GM12801 (cell line): ENCODE measurements around the gene CALHM3.

Experiments used
- TF ChIP-seq, protein P1 (sequence below): IDR thresholded peaks from one replicate; pipeline ENCODE4 v1.5.1; 2011; ENCODE audit warnings: control low read depth; ENCODE audit not compliant: insufficient read length; ENCODE audit errors: extremely low read depth

The CALHM3 gene

DNA sequence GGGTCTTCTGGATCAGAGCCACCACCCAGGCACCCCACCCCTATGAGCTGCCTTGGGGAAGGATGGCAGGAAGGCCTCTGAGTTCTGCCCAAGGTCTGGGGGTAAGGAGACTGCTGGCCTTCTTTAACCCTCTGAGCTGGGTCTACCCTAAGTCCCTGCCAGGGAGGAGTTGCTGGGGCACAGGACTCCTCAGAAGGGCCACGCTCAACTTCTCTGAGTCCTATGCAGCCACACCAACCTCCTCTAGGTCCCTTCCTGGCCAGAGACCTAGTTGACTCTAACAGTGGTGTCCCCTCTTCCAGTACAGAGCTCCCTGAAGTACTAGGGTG, 11.9 kb upstream of the CALHM3 start:
- TF ChIP-seq, protein P1, sequence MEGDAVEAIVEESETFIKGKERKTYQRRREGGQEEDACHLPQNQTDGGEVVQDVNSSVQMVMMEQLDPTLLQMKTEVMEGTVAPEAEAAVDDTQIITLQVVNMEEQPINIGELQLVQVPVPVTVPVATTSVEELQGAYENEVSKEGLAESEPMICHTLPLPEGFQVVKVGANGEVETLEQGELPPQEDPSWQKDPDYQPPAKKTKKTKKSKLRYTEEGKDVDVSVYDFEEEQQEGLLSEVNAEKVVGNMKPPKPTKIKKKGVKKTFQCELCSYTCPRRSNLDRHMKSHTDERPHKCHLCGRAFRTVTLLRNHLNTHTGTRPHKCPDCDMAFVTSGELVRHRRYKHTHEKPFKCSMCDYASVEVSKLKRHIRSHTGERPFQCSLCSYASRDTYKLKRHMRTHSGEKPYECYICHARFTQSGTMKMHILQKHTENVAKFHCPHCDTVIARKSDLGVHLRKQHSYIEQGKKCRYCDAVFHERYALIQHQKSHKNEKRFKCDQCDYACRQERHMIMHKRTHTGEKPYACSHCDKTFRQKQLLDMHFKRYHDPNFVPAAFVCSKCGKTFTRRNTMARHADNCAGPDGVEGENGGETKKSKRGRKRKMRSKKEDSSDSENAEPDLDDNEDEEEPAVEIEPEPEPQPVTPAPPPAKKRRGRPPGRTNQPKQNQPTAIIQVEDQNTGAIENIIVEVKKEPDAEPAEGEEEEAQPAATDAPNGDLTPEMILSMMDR = no peak

DNA sequence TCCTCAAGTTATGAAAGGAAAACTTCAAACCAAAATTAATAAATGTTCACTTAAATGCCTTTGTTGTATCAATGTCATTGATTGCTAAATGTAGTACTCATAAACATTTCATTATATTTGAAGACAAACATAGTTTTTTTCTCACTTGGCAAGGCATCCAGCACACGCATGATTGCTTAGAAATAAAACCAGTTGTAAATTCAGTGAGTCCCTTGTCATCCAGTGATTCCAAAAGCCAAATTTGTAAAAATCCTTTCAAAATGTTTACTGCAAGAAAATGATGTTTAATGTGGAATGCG, 8.3 kb upstream of the CALHM3 start:
- TF ChIP-seq, protein P1 = no peak

DNA sequence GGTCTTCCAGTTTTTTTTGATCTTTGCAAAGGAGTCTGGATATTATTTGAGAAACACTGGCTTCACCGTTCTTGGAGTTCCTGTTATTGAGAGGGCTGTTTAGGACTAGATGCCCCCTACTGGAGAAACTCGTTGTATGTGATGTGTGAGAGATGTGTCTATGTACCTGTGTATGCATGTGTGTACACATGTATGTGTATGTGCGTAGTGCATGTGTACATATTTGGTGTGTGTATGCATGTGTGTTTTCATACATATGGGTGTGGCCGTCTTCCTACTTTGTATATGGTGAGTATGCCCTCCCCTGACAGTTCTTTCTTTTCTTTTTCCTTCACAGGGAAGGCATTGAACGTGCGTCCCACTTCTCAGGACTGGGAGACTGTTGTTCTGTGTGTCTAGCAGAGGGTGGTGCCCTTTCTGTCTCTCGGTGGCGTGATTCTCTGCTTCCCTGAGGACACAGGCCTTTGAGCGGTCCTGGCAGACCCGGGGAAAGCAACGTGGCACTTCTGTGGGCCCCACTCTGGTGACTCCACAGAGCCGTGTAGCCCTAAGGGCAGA, 3.0 kb upstream of the CALHM3 start:
- TF ChIP-seq, protein P1 = no peak

DNA sequence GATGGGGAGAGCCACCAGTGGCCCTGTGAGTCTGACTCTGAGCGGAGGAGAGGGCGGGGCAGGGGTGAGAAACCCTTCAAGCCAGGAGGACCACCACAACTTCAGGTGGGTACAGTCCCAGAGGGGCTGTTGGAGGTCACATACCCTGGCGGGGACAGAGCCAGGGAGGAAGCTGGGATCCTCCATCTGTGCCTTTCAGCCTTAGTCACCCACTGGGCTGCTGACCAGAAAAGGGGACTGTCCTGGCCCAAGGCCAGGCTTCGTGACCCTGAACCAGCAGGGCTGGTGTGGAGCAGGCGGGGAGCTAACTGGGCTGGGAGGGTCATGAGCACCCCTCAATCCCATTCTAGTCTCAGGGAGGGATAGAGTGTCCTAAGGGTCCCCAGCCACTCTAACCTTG, 1.5 kb upstream of the CALHM3 start:
- TF ChIP-seq, protein P1 = no peak

DNA sequence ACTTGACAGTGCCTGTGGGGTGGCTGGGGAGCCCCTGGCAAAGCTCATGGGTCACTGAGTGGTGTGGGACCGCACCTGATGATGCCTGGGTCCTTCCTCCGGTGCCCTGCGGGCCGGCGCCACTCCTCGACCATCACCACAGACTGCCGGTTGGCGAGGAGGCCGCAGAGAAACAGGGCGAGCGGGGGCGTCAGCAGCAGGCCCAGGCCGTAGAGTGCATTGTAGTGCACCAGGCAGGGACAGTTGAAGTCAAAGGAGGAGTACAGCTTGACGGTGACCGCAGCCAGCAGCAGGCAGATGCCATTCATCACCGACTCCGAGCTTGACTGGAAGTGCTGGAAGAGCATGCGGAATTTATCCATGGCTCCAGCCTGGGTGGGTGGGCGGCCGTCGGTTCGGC, 369 bp downstream of the CALHM3 start:
- TF ChIP-seq, protein P1 = no peak

DNA sequence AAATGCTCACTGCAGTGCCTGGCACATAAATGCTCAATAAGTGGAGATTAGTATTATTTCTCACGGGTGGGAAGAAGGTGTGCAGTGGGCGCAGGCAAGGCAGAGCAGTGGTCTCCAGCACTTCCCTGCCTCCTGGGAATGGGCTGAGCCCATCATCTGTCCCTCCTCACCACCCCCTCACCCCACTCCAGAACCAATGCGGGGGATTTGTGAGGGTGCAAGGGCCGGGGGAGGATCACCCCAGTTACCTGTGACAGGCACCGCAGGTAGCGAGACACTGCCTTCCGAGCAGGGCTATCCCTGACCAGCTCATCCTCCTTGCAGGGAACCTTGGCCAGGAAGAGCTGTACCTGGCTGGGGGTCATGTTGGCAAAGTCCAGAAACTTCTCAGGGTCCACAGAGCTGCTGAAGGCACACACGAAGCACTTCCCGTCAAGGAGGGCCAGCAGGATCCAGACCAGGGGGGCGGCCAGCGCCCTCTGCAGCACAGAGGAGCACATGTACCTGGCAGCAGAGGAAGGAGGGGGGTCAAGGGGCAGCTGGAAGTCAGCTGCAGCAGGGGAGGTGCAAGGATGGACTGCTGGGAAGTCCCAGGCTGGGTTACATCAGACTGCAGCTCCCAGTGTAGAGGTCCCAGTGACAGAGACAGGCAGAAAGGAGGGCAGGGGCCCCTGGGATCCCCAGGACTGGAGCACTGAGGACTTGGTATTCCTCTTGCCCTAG, 2.8 kb downstream of the CALHM3 start:
- TF ChIP-seq, protein P1 = no peak

DNA sequence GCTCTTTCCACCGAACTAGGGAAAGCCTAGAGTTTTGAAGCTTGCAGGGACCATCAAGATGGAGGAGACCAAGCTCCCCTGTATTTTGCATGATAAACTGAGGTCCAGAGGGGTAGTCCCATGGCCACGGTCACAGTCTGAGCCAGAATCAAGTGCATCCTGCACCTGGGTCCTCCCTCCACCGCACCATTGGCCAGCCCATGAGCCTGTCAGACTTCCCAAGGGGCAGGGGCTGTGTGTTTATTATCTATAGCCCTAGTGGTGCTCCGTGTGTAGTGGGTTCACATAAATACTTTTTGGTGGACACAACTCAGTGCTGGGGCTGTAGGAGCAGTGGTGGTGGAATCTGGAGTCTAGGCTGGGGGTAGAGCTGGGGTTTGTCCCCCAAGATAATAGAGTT, 3.6 kb downstream of the CALHM3 start:
- TF ChIP-seq, protein P1 = no peak
